PC-9 (cell line): ENCODE results near the gene FBRSL1. TPM values are rescaled to one million over a fixed set of nuclear protein-coding genes. Genes with fewer than 3 reads are reported as not detected.

Experiments
- BruUV-seq: library from RNA; stranded (reverse); fragments of 400-500 nt; replicated peaks from 2 replicates; lab custom pipeline; 2021; lab: Mats Ljungman, UMichigan
- CTCF ChIA-PET: fragments of 300-600 bp; sonication (Branson Sonifier 250); formaldehyde crosslinking; loops from one replicate; lab custom pipeline; 2022; ENCODE audit warnings: antibody characterized with exemption; lab: Charles Lee
- POLR2A ChIA-PET: fragments of 300-600 bp; sonication (Branson Sonifier 250); formaldehyde crosslinking; loops from one replicate; lab custom pipeline; 2022; ENCODE audit warnings: antibody characterized with exemption; ENCODE audit not compliant: unreplicated experiment; lab: Charles Lee
- DNase-seq, 2 experiments: peaks; one replicate each; pipeline versions ENCODE4 v3.0.0 to v3.0.0-alpha.2; 2015 to 2022; ENCODE audit warnings: mixed read lengths in 1 of 2
- H2AFZ ChIP-seq: fragments of 200-600 bp; sonication (generic); 2 replicates; pipeline ENCODE4 v1.8.1; 2017; ENCODE audit warnings: antibody characterized with exemption
- H3F3A ChIP-seq: fragments of 200-600 bp; sonication (generic); 2 replicates; pipeline ENCODE4 v1.8.1; 2017; ENCODE audit warnings: antibody characterized with exemption, mild to moderate bottlenecking, low read depth; ENCODE audit not compliant: insufficient read depth
- H3K27ac ChIP-seq: fragments of 200-600 bp; sonication (generic); 2 replicates; pipeline ENCODE4 v1.6.1; 2016; ENCODE audit warnings: mixed run types
- H3K27me3 ChIP-seq: fragments of 200-600 bp; sonication (generic); 2 replicates; pipeline ENCODE4 v1.6.1; 2016; ENCODE audit warnings: low read depth, mixed run types; ENCODE audit not compliant: insufficient read depth
- H3K36me3 ChIP-seq: fragments of 200-600 bp; sonication (generic); 2 replicates; pipeline ENCODE4 v1.6.1; 2016; ENCODE audit warnings: low read depth, mixed run types
- H3K4me1 ChIP-seq: fragments of 200-600 bp; sonication (generic); replicated peaks from 2 replicates; pipeline ENCODE4 v1.6.1; 2016; ENCODE audit warnings: mixed run types; ENCODE audit not compliant: insufficient read depth
- H3K4me2 ChIP-seq: fragments of 200-600 bp; sonication (generic); 2 replicates; pipeline ENCODE4 v1.6.1; 2017; ENCODE audit warnings: mixed run types
- H3K4me3 ChIP-seq: fragments of 200-600 bp; sonication (generic); 2 replicates; pipeline ENCODE4 v1.6.1; 2016; ENCODE audit warnings: mixed run types
- H3K79me2 ChIP-seq: fragments of 200-600 bp; sonication (generic); 2 replicates; pipeline ENCODE4 v1.6.1; 2017; ENCODE audit warnings: low read depth, mixed run types
- H3K9me2 ChIP-seq: fragments of 200-600 bp; sonication (generic); 2 replicates; pipeline ENCODE4 v1.8.1; 2017; ENCODE audit warnings: mild to moderate bottlenecking; ENCODE audit not compliant: insufficient read depth
- H3K9me3 ChIP-seq: fragments of 200-600 bp; sonication (generic); 2 replicates; pipeline ENCODE4 v1.8.1; 2016; ENCODE audit warnings: low read depth; ENCODE audit not compliant: insufficient read depth
- H4K20me1 ChIP-seq: fragments of 200-600 bp; sonication (generic); 2 replicates; pipeline ENCODE4 v1.8.1; 2017; ENCODE audit not compliant: insufficient read depth
- EZH2 ChIP-seq: fragments of 200-600 bp; sonication (generic); IDR thresholded peaks from 2 replicates; pipeline ENCODE4 v1.8.0; 2017; ENCODE audit warnings: antibody characterized with exemption, low read depth
- intact Hi-C: fragments of 100-400 bp; cut with micrococcal nuclease; formaldehyde crosslinking; loops from one replicate; pipeline ENCODE4 v1.10.0; 2022; ENCODE audit not compliant: unreplicated experiment
- total RNA-seq: library from RNA; stranded (reverse); gene quantifications from 2 replicates; pipeline ENCODE4 v1.2.3, GENCODE V29; 2021
- TF ChIP-seq, protein P1 (sequence below): fragments of 200-600 bp; sonication (generic); conservative IDR thresholded peaks from 2 replicates; pipeline ENCODE4 v1.6.1; 2017; ENCODE audit warnings: mixed run types, antibody characterized with exemption, mild to moderate bottlenecking, moderate library complexity

Gene FBRSL1
- total RNA-seq, 1 experiment from 2014 or later = 59.5 TPM

- Histone ChIP-seq H4K20me1 (peaks cover 33% of the 10 kb centered on the region), H3F3A (no peaks in the 10 kb centered on the region), H2AFZ (no peak overlapping the region), H3K79me2 (no peaks in the 10 kb centered on the region), H3K27ac (no peak overlapping the region), H3K4me3 (no peak overlapping the region), H3K9me3 (peaks cover 5% of the 10 kb centered on the region; the same call in 1 of the 2 replicates), H3K9me2 (no peaks in the 10 kb centered on the region), H3K36me3 (no peaks in the 10 kb centered on the region), H3K4me1 (no peaks in the 10 kb centered on the region), H3K4me2 (no peak overlapping the region), H3K27me3 (no peaks in the 10 kb centered on the region)
- ChIA-PET CTCF (interaction anchor here (0.7 kb wide), 1 partner anchor 29 kb away, joined by 5 read pairs; no protein-coding TSS in a partner anchor), POLR2A (no interaction called here)
- no peak for DNase-seq
- intact Hi-C loops = no loop called here
- no peak for TF ChIP-seq EZH2
- TF ChIP-seq, protein P1, sequence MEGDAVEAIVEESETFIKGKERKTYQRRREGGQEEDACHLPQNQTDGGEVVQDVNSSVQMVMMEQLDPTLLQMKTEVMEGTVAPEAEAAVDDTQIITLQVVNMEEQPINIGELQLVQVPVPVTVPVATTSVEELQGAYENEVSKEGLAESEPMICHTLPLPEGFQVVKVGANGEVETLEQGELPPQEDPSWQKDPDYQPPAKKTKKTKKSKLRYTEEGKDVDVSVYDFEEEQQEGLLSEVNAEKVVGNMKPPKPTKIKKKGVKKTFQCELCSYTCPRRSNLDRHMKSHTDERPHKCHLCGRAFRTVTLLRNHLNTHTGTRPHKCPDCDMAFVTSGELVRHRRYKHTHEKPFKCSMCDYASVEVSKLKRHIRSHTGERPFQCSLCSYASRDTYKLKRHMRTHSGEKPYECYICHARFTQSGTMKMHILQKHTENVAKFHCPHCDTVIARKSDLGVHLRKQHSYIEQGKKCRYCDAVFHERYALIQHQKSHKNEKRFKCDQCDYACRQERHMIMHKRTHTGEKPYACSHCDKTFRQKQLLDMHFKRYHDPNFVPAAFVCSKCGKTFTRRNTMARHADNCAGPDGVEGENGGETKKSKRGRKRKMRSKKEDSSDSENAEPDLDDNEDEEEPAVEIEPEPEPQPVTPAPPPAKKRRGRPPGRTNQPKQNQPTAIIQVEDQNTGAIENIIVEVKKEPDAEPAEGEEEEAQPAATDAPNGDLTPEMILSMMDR = no peak
- BruUV-seq = no TSS peak
Observed at GRCh38 chr12:132516095-132517012, 26.4 kb downstream of the FBRSL1 start.

DNA sequence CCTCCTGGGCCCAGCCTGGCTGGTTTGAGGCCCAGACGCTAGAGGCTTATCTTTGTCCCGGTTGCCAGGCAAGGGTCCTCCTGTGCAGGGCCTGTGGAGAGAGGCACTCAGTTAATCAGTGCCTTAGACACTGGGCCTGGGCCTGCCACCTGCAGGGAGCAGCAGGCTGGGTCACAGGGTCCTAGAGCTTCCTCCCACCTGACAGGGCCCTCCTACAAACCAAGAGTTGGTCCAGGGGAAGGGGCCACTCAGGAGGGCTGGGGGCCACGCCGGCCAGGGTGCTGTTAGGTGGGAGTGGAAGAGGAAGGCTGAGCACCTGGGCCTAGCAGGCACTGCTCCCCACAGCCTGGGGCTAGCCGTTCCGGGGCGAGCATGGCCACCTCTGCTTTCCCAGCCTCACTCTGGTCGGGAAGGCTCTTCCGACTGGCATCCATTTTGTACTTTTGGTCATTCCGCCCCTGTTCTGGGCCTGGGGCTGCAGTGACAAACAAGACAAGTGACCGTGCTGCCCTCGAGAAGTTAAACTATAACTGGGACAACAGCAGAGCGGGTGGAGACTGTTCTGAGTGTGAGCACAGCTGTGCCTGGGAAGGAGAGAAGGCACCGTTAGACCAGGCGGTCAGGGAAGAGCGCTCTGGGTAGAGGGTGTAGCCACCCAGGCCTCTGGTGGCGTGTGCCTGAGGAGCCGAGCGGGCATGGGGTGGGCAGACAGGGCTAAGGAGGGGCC, 27.2 kb downstream of the FBRSL1 start:
- Histone ChIP-seq H4K20me1 (peaks cover 37% of the 10 kb centered on the region), H3K9me2 (no peaks in the 10 kb centered on the region), H2AFZ (no peak overlapping the region), H3K4me3 (no peak overlapping the region), H3K27me3 (no peaks in the 10 kb centered on the region), H3F3A (no peaks in the 10 kb centered on the region), H3K79me2 (no peaks in the 10 kb centered on the region), H3K36me3 (no peaks in the 10 kb centered on the region), H3K9me3 (peaks cover 5% of the 10 kb centered on the region; the same call in 1 of the 2 replicates), H3K4me2 (no peak overlapping the region), H3K4me1 (no peaks in the 10 kb centered on the region), H3K27ac (no peak overlapping the region)
- ChIA-PET POLR2A (no interaction called here), CTCF (interaction anchor here (0.6 kb wide), 1 partner anchor 120 kb away, joined by 8 read pairs; no protein-coding TSS in a partner anchor)
- intact Hi-C loops = no loop called here
- TF ChIP-seq, protein P1 = no peak
- TF ChIP-seq EZH2 = no peak
- no TSS peak for BruUV-seq
- DNase-seq = no peak

GRCh38 chr12:132517740-132518100, 27.8 kb downstream of the FBRSL1 start:
- POLR2A ChIA-PET = no interaction called here
- H3K4me1 ChIP-seq = no peaks in the 10 kb centered on the region
- intact Hi-C loops = no loop called here
- no peaks in the 10 kb centered on the region for H3K27me3 ChIP-seq
- TF ChIP-seq, protein P1 = no peak
- TF ChIP-seq EZH2 = no peak
- BruUV-seq = no TSS peak
- DNase-seq = no peak
- no peaks in the 10 kb centered on the region for H3K36me3 ChIP-seq
- CTCF ChIA-PET = interaction anchor here (0.6 kb wide), 1 partner anchor 119 kb away, joined by 8 read pairs; no protein-coding TSS in a partner anchor
- no peaks in the 10 kb centered on the region for H3K79me2 ChIP-seq
- H3K9me2 ChIP-seq = no peaks in the 10 kb centered on the region
- H4K20me1 ChIP-seq = peaks cover 38% of the 10 kb centered on the region
- no peak overlapping the region for H3K4me2 ChIP-seq
- H2AFZ ChIP-seq = no peak overlapping the region
- no peaks in the 10 kb centered on the region for H3F3A ChIP-seq
- H3K27ac ChIP-seq = no peak overlapping the region
- H3K9me3 ChIP-seq = peaks cover 5% of the 10 kb centered on the region; the same call in 1 of the 2 replicates
- H3K4me3 ChIP-seq = no peak overlapping the region
